Measurements from ENCODE around the gene ZNF341. TPM values are rescaled to one million over a fixed set of nuclear protein-coding genes. Genes with fewer than 3 reads are reported as not detected.
A peak's percentile ranks its signal among the peaks of the same experiment; 100 is the strongest.

The ZNF341 gene
- polyA plus RNA-seq, 1 donor, result 3.3 TPM

- Histone ChIP-seq H3K27ac (ENCODE audit: low read length) (no peak overlapping the region), H3K9me3 (ENCODE audit: control insufficient read depth, low read depth, low read length) (peaks cover 3% of the 10 kb centered on the region), H3K4me3 (ENCODE audit: low read length) (no peak overlapping the region), H3K4me1 (ENCODE audit: control insufficient read depth, insufficient read depth, low read length) (peaks cover 12% of the 10 kb centered on the region), H3K36me3 (ENCODE audit: control insufficient read depth, insufficient read depth, low read length) (no peaks in the 10 kb centered on the region), H3K27me3 (ENCODE audit: control insufficient read depth, insufficient read depth, low read length) (no peaks in the 10 kb centered on the region)
- WGBS (ENCODE audit: insufficient coverage, low lambda C conversion rate), result no CpG with 5 or more reads among the region's 21 CpGs
- DNase-seq, result peak; percentile 20 to 51
Observed at GRCh38 chr20:33793011-33793931, 61.5 kb downstream of the ZNF341 start.

- WGBS (ENCODE audit: insufficient coverage, low lambda C conversion rate), result 100% methylated on average over 2 of the region's 9 CpGs
- peaks cover 4% of the 10 kb centered on the region for H3K4me1 ChIP-seq (ENCODE audit: control insufficient read depth, insufficient read depth, low read length)
- H3K36me3 ChIP-seq (ENCODE audit: control insufficient read depth, insufficient read depth, low read length), result no peaks in the 10 kb centered on the region
- H3K27ac ChIP-seq (ENCODE audit: low read length), result peak overlapping the region; percentile 50
- H3K4me3 ChIP-seq (ENCODE audit: low read length), result no peak overlapping the region
- peaks cover 3% of the 10 kb centered on the region for H3K9me3 ChIP-seq (ENCODE audit: control insufficient read depth, low read depth, low read length)
- DNase-seq, result peak; percentile 71 to 85
- H3K27me3 ChIP-seq (ENCODE audit: control insufficient read depth, insufficient read depth, low read length), result no peaks in the 10 kb centered on the region
Observed at GRCh38 chr20:33796263-33796906, 64.6 kb downstream of the ZNF341 start.

GRCh38 chr20:33796907-33797544 is 65.2 kb downstream of the ZNF341 start:
- WGBS (ENCODE audit: insufficient coverage, low lambda C conversion rate), result 47% methylated on average over 2 of the region's 5 CpGs
- Histone ChIP-seq H3K4me1 (ENCODE audit: control insufficient read depth, insufficient read depth, low read length) (peaks cover 4% of the 10 kb centered on the region), H3K27ac (ENCODE audit: low read length) (peak overlapping the region; percentile 50), H3K27me3 (ENCODE audit: control insufficient read depth, insufficient read depth, low read length) (no peaks in the 10 kb centered on the region), H3K36me3 (ENCODE audit: control insufficient read depth, insufficient read depth, low read length) (no peaks in the 10 kb centered on the region), H3K9me3 (ENCODE audit: control insufficient read depth, low read depth, low read length) (peaks cover 3% of the 10 kb centered on the region), H3K4me3 (ENCODE audit: low read length) (no peak overlapping the region)
- DNase-seq, result no peak

DNA sequence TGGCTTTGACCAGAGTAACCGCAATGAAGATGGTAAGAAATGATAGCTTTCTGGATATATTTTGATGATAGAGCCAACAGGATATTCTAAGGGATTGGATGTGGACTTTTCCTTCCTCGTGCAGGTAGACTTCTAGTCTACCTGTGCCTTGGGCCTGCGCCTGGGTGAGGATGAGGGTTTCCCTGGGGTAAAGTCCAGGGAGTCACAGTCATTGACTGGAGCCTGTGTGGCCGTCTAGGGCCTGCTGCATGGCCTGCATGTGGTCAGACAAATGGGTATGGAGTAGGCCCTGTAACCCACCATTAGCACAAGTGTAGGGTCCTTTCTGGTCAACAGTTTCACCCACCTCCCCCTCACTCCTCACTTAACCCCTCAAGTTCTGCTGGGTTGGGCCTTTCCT is 66.6 kb downstream of the ZNF341 start:
- no peaks in the 10 kb centered on the region for H3K36me3 ChIP-seq (ENCODE audit: control insufficient read depth, insufficient read depth, low read length)
- no peak for DNase-seq
- peaks cover 4% of the 10 kb centered on the region for H3K4me1 ChIP-seq (ENCODE audit: control insufficient read depth, insufficient read depth, low read length)
- no CpG with 5 or more reads among the region's 4 CpGs for WGBS (ENCODE audit: insufficient coverage, low lambda C conversion rate)
- no peaks in the 10 kb centered on the region for H3K27me3 ChIP-seq (ENCODE audit: control insufficient read depth, insufficient read depth, low read length)
- no peak overlapping the region for H3K4me3 ChIP-seq (ENCODE audit: low read length)
- H3K27ac ChIP-seq (ENCODE audit: low read length), result no peak overlapping the region
- H3K9me3 ChIP-seq (ENCODE audit: control insufficient read depth, low read depth, low read length), result peaks cover 3% of the 10 kb centered on the region

DNA sequence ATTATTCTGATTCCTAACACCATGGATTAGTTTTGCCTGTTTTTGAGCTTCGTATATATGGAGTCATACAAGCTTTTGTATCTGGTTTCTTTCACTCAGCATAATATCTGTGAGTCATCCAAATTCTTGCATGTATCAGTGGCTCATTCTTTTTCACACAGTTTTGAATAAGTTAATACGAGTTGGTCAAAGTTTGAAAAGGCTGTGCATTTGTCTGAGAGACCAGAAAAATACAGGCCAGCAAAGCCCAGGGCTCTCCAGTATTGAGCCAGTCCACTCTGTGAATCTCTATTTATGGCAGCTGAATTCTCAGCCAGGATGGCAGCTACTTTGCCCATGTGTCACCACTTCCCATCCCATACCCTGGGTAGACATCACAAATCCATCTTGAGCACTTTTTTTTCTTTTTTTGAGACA is 72.1 kb downstream of the ZNF341 start:
- Histone ChIP-seq H3K9me3 (ENCODE audit: control insufficient read depth, low read depth, low read length) (no peaks in the 10 kb centered on the region), H3K36me3 (ENCODE audit: control insufficient read depth, insufficient read depth, low read length) (no peaks in the 10 kb centered on the region), H3K27me3 (ENCODE audit: control insufficient read depth, insufficient read depth, low read length) (no peaks in the 10 kb centered on the region), H3K4me3 (ENCODE audit: low read length) (no peak overlapping the region), H3K27ac (ENCODE audit: low read length) (no peak overlapping the region), H3K4me1 (ENCODE audit: control insufficient read depth, insufficient read depth, low read length) (no peaks in the 10 kb centered on the region)
- WGBS (ENCODE audit: insufficient coverage, low lambda C conversion rate), result no CpG with 5 or more reads among the region's 2 CpGs
- no peak for DNase-seq

DNA sequence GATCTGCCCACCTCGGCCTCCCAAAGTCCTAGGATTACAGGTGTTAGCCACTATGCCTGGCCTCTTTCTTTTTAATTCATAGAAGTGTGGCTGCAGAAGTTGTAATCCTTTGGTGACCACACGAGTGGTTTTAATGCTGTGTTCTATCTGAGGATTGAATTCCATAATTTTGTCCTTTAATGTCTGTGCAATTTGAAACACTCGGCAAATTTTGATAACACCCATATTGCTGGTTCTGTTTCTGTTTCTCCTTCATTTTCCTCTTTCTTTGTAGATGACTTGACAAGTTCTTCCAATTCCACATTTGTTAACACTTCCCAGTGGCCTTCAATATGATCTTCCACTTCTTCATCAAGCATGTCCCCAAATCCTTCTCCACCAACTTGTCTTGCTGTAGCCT is 76.6 kb downstream of the ZNF341 start:
- Histone ChIP-seq H3K27ac (ENCODE audit: low read length) (no peak overlapping the region), H3K27me3 (ENCODE audit: control insufficient read depth, insufficient read depth, low read length) (no peaks in the 10 kb centered on the region), H3K9me3 (ENCODE audit: control insufficient read depth, low read depth, low read length) (peaks cover 2% of the 10 kb centered on the region), H3K4me3 (ENCODE audit: low read length) (no peak overlapping the region), H3K4me1 (ENCODE audit: control insufficient read depth, insufficient read depth, low read length) (peaks cover 4% of the 10 kb centered on the region), H3K36me3 (ENCODE audit: control insufficient read depth, insufficient read depth, low read length) (no peaks in the 10 kb centered on the region)
- 100% methylated on average over 1 of the region's 3 CpGs for WGBS (ENCODE audit: insufficient coverage, low lambda C conversion rate)
- DNase-seq, result no peak

- peaks cover 2% of the 10 kb centered on the region for H3K9me3 ChIP-seq (ENCODE audit: control insufficient read depth, low read depth, low read length)
- no peaks in the 10 kb centered on the region for H3K27me3 ChIP-seq (ENCODE audit: control insufficient read depth, insufficient read depth, low read length)
- H3K4me1 ChIP-seq (ENCODE audit: control insufficient read depth, insufficient read depth, low read length), result peaks cover 20% of the 10 kb centered on the region
- H3K27ac ChIP-seq (ENCODE audit: low read length), result no peak overlapping the region
- no peak overlapping the region for H3K4me3 ChIP-seq (ENCODE audit: low read length)
- WGBS (ENCODE audit: insufficient coverage, low lambda C conversion rate), result no CpG with 5 or more reads among the region's 5 CpGs
- peaks cover 3% of the 10 kb centered on the region for H3K36me3 ChIP-seq (ENCODE audit: control insufficient read depth, insufficient read depth, low read length)
- no peak for DNase-seq
Observed at GRCh38 chr20:33810259-33810658, 78.5 kb downstream of the ZNF341 start.

DNA sequence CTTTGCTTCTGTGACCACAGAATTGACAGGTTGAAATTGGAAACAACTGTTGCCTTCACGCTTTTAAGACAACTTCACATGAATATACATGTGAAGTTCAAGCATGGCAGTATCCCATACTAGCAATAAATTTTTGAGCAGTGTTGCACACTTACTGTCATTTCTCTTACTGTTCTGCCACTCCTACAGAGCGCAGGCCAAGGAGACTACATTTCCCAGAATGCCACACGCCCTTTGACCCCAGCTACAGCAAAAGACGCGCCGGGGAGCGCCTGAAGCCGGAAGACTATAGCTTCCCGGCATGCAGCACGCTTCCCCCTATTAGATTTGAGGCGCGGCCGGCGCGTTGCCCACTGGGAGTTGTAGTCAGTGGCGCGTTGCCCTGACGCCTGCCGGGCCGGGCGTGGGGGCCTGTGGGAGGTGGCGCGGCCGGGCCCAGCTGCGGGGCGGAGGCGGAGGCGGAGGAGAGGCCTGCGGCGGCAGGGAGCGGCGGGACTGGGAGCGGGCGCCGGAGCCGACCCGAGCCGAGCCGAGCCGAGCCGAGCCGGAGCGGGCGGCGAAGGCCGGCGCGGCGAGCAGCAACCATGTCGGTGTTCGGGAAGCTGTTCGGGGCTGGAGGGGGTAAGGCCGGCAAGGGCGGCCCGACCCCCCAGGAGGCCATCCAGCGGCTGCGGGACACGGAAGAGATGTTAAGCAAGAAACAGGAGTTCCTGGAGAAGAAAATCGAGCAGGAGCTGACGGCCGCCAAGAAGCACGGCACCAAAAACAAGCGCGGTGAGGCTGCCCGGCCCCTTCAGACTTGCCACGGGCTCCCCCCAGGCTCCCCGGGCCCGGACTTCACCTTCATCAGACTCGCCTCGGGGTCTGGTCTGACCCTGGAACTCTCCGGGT is 79.3 kb downstream of the ZNF341 start, which contains the start of gene CHMP4B:
CHMP4B (plus strand) TSS at position 464 of the 891 bp plus-strand sequence; CDS start at position 585, 121 bp downstream.
- no CpG with 5 or more reads among the region's 71 CpGs for WGBS (ENCODE audit: insufficient coverage, low lambda C conversion rate)
- H3K27ac ChIP-seq (ENCODE audit: low read length), result peak within 1 kb of the TSS; percentile 96
- DNase-seq, result peak; percentile 99
- peak within 1 kb of the TSS; percentile 87 for H3K4me3 ChIP-seq (ENCODE audit: low read length)
- no peaks in the 10 kb centered on the region for H3K27me3 ChIP-seq (ENCODE audit: control insufficient read depth, insufficient read depth, low read length)
- H3K9me3 ChIP-seq (ENCODE audit: control insufficient read depth, low read depth, low read length), result peaks cover 2% of the 10 kb centered on the region
- H3K36me3 ChIP-seq (ENCODE audit: control insufficient read depth, insufficient read depth, low read length), result peaks cover 3% of the 10 kb centered on the region
- H3K4me1 ChIP-seq (ENCODE audit: control insufficient read depth, insufficient read depth, low read length), result peaks cover 20% of the 10 kb centered on the region

GRCh38 chr20:33811776-33812151 is 80.0 kb downstream of the ZNF341 start:
- Histone ChIP-seq H3K27ac (ENCODE audit: low read length) (peak overlapping the region; percentile 96), H3K9me3 (ENCODE audit: control insufficient read depth, low read depth, low read length) (peaks cover 2% of the 10 kb centered on the region), H3K27me3 (ENCODE audit: control insufficient read depth, insufficient read depth, low read length) (no peaks in the 10 kb centered on the region), H3K4me1 (ENCODE audit: control insufficient read depth, insufficient read depth, low read length) (peaks cover 20% of the 10 kb centered on the region), H3K36me3 (ENCODE audit: control insufficient read depth, insufficient read depth, low read length) (peaks cover 3% of the 10 kb centered on the region), H3K4me3 (ENCODE audit: low read length) (peak overlapping the region; percentile 87)
- WGBS (ENCODE audit: insufficient coverage, low lambda C conversion rate), result 0% methylated on average over 4 of the region's 12 CpGs
- peak in 1 of 2 donors; percentile 49 for DNase-seq
